GM23248 (cell line): Measurements from ENCODE around the gene SLC9A9. TPM values are rescaled to one million over a fixed set of nuclear protein-coding genes. Genes with fewer than 3 reads are reported as not detected.

ENCODE experiments used
- DNase-seq: peaks from one replicate; pipeline ENCODE4 v3.0.0-alpha.2; 2015
- H2AFZ ChIP-seq: fragments of 200-600 bp; sonication (generic); 2 replicates; pipeline ENCODE4 v1.6.1; 2016; ENCODE audit warnings: antibody characterized with exemption
- H3F3A ChIP-seq: fragments of 200-600 bp; sonication (generic); 2 replicates; pipeline ENCODE4 v1.6.1; 2016; ENCODE audit warnings: mild to moderate bottlenecking, antibody characterized with exemption, mixed run types; ENCODE audit not compliant: insufficient read depth
- H3K27ac ChIP-seq: fragments of 200-600 bp; sonication (generic); 2 replicates; pipeline ENCODE4 v1.5.1; 2016; ENCODE audit warnings: mild to moderate bottlenecking
- H3K27me3 ChIP-seq: fragments of 200-600 bp; sonication (generic); replicated peaks from 2 replicates; pipeline ENCODE4 v1.6.1; 2016; ENCODE audit warnings: mild to moderate bottlenecking; ENCODE audit not compliant: insufficient read depth
- H3K36me3 ChIP-seq: fragments of 200-600 bp; sonication (generic); 2 replicates; pipeline ENCODE4 v1.6.1; 2016; ENCODE audit warnings: low read depth, mild to moderate bottlenecking
- H3K4me1 ChIP-seq: fragments of 200-600 bp; sonication (generic); 2 replicates; pipeline ENCODE4 v1.6.1; 2016; ENCODE audit warnings: mild to moderate bottlenecking; ENCODE audit not compliant: insufficient read depth
- H3K4me2 ChIP-seq: fragments of 200-600 bp; sonication (generic); one replicate; pipeline ENCODE4 v1.6.1; 2016; ENCODE audit warnings: mild to moderate bottlenecking; ENCODE audit not compliant: unreplicated experiment
- H3K4me3 ChIP-seq: fragments of 200-600 bp; sonication (generic); 2 replicates; pipeline ENCODE4 v1.5.1; 2016; ENCODE audit warnings: mild to moderate bottlenecking
- H3K79me2 ChIP-seq: fragments of 200-600 bp; sonication (generic); 2 replicates; pipeline ENCODE4 v1.6.1; 2016; ENCODE audit warnings: mild to moderate bottlenecking; ENCODE audit not compliant: insufficient read depth
- H3K9ac ChIP-seq: fragments of 200-600 bp; sonication (generic); 2 replicates; pipeline ENCODE4 v1.6.1; 2016; ENCODE audit warnings: mild to moderate bottlenecking
- H3K9me2 ChIP-seq: fragments of 200-600 bp; sonication (generic); 2 replicates; pipeline ENCODE4 v1.6.1; 2016; ENCODE audit warnings: mixed run types, mild to moderate bottlenecking, moderate library complexity; ENCODE audit not compliant: insufficient read depth
- H3K9me3 ChIP-seq: fragments of 200-600 bp; sonication (generic); one replicate; pipeline ENCODE4 v1.6.1; 2017; ENCODE audit warnings: low read depth
- H4K20me1 ChIP-seq: fragments of 200-600 bp; sonication (generic); 2 replicates; pipeline ENCODE4 v1.6.0; 2016; ENCODE audit not compliant: insufficient read depth
- EZH2 ChIP-seq: fragments of 200-600 bp; sonication (generic); IDR thresholded peaks from 2 replicates; pipeline ENCODE4 v1.6.1; 2018; ENCODE audit warnings: antibody characterized with exemption, mild to moderate bottlenecking; ENCODE audit not compliant: insufficient read depth, poor library complexity, severe bottlenecking
- EZH2phosphoT487 ChIP-seq: fragments of 200-600 bp; sonication (generic); IDR thresholded peaks from 2 replicates; pipeline ENCODE4 v1.6.1; 2018; ENCODE audit warnings: antibody characterized with exemption, moderate library complexity, mild to moderate bottlenecking, low read depth; ENCODE audit not compliant: insufficient read depth
- WGBS, 2 experiments: methylation state at CpG; one replicate each; pipeline ENCODE4 v1.1.6; 2015 to 2017; ENCODE audit warnings: low lambda C conversion rate in 2 of 2, low coverage in 1 of 2; ENCODE audit errors: missing lambda C conversion rate in 2 of 2; 5-methylcytosine and 5-hydroxymethylcytosine counted together
- in situ Hi-C: fragments of 300-500 bp; cut with MboI; formaldehyde crosslinking; loops from 2 replicates; pipeline ENCODE4 v1.15.0; 2020
- polyA plus RNA-seq: library from polyadenylated mRNA; unstranded; fragments of >200 nt; fragmentation: Nextera tagmentation; extraction: Ambion mirVana; gene quantifications from 2 replicates; pipeline ENCODE4 v1.2.1, GENCODE V29; 2016
- total RNA-seq: library from RNA; depleted of rRNA; stranded (reverse); fragments of >200 nt; shearing (Covaris generic); gene quantifications from 2 replicates; pipeline ENCODE4 v1.2.3, GENCODE V29; 2014

The SLC9A9 gene
- total and polyA plus RNA-seq, 2 experiments from 2014 or later: 2.8 to 3.2 TPM

DNA sequence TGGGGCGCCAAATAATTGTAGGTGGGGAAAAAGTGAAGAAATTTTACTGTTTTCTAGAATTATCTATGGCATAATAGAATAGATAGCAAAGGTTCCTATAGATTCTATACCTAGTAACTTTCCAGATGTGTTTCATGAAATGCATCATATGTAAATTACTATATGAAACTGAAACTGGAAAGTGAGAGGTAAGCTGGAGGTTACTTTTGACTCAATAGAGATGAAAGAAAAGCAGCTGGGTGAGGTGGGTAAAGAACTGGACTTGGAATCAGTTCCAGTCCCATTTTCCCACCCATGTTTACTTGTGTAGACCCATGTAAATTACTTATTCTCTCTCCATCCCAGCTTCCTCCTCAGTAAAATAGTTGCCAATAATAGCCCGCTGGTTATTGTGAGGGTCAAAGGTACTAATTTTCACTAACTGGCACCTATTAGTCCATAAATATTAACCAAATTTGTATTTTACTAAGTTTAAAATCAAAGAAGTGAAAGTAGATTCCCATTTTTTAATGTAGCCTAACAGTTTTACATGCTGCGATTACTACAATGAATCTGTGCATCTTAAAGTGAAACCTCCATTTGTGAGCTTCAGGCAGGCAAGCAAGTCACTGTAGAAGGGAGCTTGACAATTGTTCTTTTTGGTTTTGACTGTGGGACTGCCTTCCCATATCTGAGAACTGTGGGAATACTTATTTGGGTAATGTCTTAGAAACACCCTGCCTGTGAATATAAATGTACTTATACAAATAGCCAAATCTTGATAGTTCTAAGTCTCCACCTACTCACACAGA lies 312.1 kb downstream of the SLC9A9 start:
- H3K9me3 ChIP-seq: no peaks in the 10 kb centered on the region
- H3K36me3 ChIP-seq: no peaks in the 10 kb centered on the region
- peak; percentile 23 for DNase-seq
- no peak overlapping the region for H2AFZ ChIP-seq
- WGBS, 2 experiments: 99% methylated on average over 3 of the region's 3 CpGs
- H3K79me2 ChIP-seq: no peaks in the 10 kb centered on the region
- H4K20me1 ChIP-seq: no peaks in the 10 kb centered on the region
- no peak for TF ChIP-seq EZH2phosphoT487
- TF ChIP-seq EZH2: no peak
- peak overlapping the region; percentile 37 for H3K4me2 ChIP-seq
- peaks cover 35% of the 10 kb centered on the region for H3K4me1 ChIP-seq
- in situ Hi-C loops: no loop called here
- no peaks in the 10 kb centered on the region for H3K9me2 ChIP-seq
- H3K27me3 ChIP-seq: no peaks in the 10 kb centered on the region
- H3K27ac ChIP-seq: peak overlapping the region; percentile 73
- peaks cover 35% of the 10 kb centered on the region for H3F3A ChIP-seq
- peak overlapping the region; percentile 44 for H3K9ac ChIP-seq
- peak overlapping the region; percentile 25 for H3K4me3 ChIP-seq

DNA sequence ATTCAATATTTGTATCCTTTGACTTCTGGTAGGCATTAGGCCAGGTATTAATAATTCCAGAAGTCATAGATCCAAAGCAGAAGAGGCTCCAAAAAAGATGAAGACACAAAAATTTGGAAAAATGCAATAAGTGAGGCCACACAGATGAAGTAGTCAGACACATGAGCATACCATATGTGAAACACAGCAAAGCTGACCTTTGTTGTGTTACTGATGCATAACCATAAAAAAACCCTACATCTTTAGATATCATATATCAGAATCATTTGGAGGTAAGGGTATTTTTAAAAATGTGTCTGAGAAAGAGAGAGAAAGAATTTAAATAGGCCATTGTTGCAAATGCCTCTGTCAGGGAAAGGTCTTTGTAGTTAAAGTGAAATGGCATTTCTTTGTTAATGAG lies 314.9 kb downstream of the SLC9A9 start:
- no peaks in the 10 kb centered on the region for H4K20me1 ChIP-seq
- H3K27me3 ChIP-seq: no peaks in the 10 kb centered on the region
- H3F3A ChIP-seq: peaks cover 23% of the 10 kb centered on the region
- no peaks in the 10 kb centered on the region for H3K9me3 ChIP-seq
- H3K36me3 ChIP-seq: no peaks in the 10 kb centered on the region
- H3K4me1 ChIP-seq: peaks cover 34% of the 10 kb centered on the region
- no peak overlapping the region for H3K4me2 ChIP-seq
- H3K9me2 ChIP-seq: no peaks in the 10 kb centered on the region
- TF ChIP-seq EZH2phosphoT487 (no peak), EZH2 (no peak)
- no peak overlapping the region for H3K27ac ChIP-seq
- no peaks in the 10 kb centered on the region for H3K79me2 ChIP-seq
- H2AFZ ChIP-seq: no peak overlapping the region
- in situ Hi-C loops: no loop called here
- no peak overlapping the region for H3K9ac ChIP-seq
- no peak overlapping the region for H3K4me3 ChIP-seq
- no peak for DNase-seq

DNA sequence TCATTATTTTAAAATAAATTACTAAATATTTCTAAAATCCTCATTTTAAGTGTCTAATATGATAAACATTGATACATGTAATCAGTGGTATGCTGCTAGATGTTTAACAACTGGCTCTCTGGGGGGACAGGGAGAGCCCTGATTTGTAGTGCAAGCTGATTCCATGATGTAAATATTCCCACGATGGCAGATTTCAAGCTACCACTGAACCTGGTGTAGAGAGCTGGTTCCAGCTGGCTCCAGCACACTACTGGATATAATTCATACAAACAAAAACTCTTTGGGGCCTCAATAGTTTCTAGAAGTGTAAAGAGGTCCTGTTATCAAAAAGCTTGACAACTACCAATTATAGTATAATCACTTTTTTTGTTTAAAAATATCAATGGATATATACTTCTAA lies 316.2 kb downstream of the SLC9A9 start:
- no peak overlapping the region for H3K27ac ChIP-seq
- peaks cover 21% of the 10 kb centered on the region for H3K4me1 ChIP-seq
- H3K9me3 ChIP-seq: no peaks in the 10 kb centered on the region
- DNase-seq: no peak
- no peak overlapping the region for H3K4me3 ChIP-seq
- H3K79me2 ChIP-seq: no peaks in the 10 kb centered on the region
- H3K27me3 ChIP-seq: no peaks in the 10 kb centered on the region
- H3K9ac ChIP-seq: no peak overlapping the region
- TF ChIP-seq EZH2phosphoT487: no peak
- no peaks in the 10 kb centered on the region for H4K20me1 ChIP-seq
- H3F3A ChIP-seq: peaks cover 10% of the 10 kb centered on the region
- WGBS, 2 experiments: 92 to 95% methylated on average over 1 of the region's 1 CpG
- in situ Hi-C loops: no loop called here
- H3K36me3 ChIP-seq: no peaks in the 10 kb centered on the region
- no peak overlapping the region for H3K4me2 ChIP-seq
- no peaks in the 10 kb centered on the region for H3K9me2 ChIP-seq
- no peak overlapping the region for H2AFZ ChIP-seq

DNA sequence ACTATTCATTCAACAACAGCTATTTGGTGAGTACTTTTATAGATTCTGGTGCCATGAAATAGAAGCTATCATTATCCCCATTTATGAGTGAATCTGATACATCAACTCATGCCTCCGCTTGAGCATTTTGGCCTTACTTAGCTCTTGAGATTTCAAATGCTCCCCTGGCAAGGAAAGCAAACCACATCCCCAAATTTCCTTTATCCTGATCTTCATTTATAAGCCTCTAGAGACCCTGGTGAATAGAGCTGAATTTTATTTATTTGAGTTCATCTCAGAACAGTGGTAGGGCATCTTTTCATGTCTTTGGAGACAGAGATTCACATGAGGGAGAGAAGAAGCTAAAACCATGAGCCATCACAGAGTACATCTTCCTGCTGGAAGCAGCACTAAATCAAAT lies 317.2 kb downstream of the SLC9A9 start:
- Histone ChIP-seq H3K4me2 (no peak overlapping the region), H3K4me1 (peaks cover 16% of the 10 kb centered on the region), H3K27me3 (no peaks in the 10 kb centered on the region), H3K27ac (no peak overlapping the region), H3K36me3 (no peaks in the 10 kb centered on the region), H3K9me2 (no peaks in the 10 kb centered on the region), H3K9me3 (no peaks in the 10 kb centered on the region), H3K79me2 (no peaks in the 10 kb centered on the region), H2AFZ (no peak overlapping the region), H3K9ac (no peak overlapping the region), H4K20me1 (no peaks in the 10 kb centered on the region), H3K4me3 (no peak overlapping the region), H3F3A (peaks cover 1% of the 10 kb centered on the region; the same call in 1 of the 2 replicates)
- in situ Hi-C loops: no loop called here
- TF ChIP-seq EZH2phosphoT487 (no peak), EZH2 (no peak)
- WGBS, 2 experiments: 92 to 96% methylated on average over 1 of the region's 1 CpG
- DNase-seq: no peak

DNA sequence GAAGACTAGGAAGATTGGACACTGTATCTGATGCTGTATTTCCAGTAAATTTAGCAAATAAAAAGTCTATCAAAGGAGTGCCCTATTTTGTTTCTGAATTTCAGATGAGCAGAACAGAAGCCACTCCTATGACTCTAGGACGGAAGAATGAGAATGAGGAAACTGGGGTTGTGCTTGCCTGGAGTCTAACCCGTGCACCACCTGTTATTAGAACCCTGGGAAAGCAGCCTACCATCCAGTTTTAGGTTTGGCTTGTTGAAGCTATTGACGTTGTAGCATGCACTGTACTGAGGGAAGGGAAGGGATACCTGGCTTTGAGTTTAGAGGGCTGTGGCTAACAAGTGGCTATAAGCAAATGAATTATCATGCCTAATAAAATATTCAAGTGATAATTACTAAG lies 318.5 kb downstream of the SLC9A9 start:
- peaks cover 10% of the 10 kb centered on the region; the same call in 1 of the 2 replicates for H3F3A ChIP-seq
- H3K27me3 ChIP-seq: no peaks in the 10 kb centered on the region
- no peak overlapping the region for H2AFZ ChIP-seq
- H3K79me2 ChIP-seq: no peaks in the 10 kb centered on the region
- no peak for DNase-seq
- no peak overlapping the region for H3K4me2 ChIP-seq
- H3K27ac ChIP-seq: no peak overlapping the region
- in situ Hi-C loops: no loop called here
- H3K36me3 ChIP-seq: no peaks in the 10 kb centered on the region
- TF ChIP-seq EZH2phosphoT487: no peak
- TF ChIP-seq EZH2: no peak
- no peak overlapping the region for H3K4me3 ChIP-seq
- H3K4me1 ChIP-seq: peaks cover 26% of the 10 kb centered on the region
- no peaks in the 10 kb centered on the region for H4K20me1 ChIP-seq
- H3K9me3 ChIP-seq: no peaks in the 10 kb centered on the region
- WGBS, 2 experiments: 88 to 90% methylated on average over 3 of the region's 3 CpGs
- H3K9me2 ChIP-seq: no peaks in the 10 kb centered on the region
- no peak overlapping the region for H3K9ac ChIP-seq
